K562 (cell line): ENCODE data around the gene DHCR24. TPM values are rescaled to one million over a fixed set of nuclear protein-coding genes. Genes with fewer than 3 reads are reported as not detected.

Source experiments
- ATAC-seq: fragments of 200-7000 bp; cut with Tn5 transposase; 3 replicates; pipeline ENCODE4 v1.9.1; 2020; ENCODE audit warnings: moderate library complexity
- BruUV-seq: library from RNA; stranded (reverse); fragments of 400-500 nt; replicated peaks from 2 replicates; lab custom pipeline; 2021; lab: Mats Ljungman, UMichigan
- CTCF ChIA-PET: fragments of 300-600 bp; formaldehyde crosslinking; extraction: SDS; loops from one replicate; lab custom pipeline; 2021; ENCODE audit warnings: low intra/inter-chr PET ratio; lab: Yijun Ruan, JAX
- POLR2A ChIA-PET: fragments of 300-600, 350-650 bp; sonication (Branson Sonifier 250); formaldehyde crosslinking; extraction: SDS; loops from one replicate; lab custom pipeline; 2021; ENCODE audit warnings: antibody characterized with exemption, inconsistent platforms; lab: Yijun Ruan, JAX
- DNase-seq, 4 experiments: peaks; one replicate each; pipeline versions ENCODE4 v3.0.0 to v3.0.0-alpha.2; 2011 to 2018; ENCODE audit warnings: low spot score in 3 of 4, mixed read lengths in 3 of 4; ENCODE audit errors: extremely low read depth in 1 of 4
- FAIRE-seq: peaks from 2 replicates; lab custom pipeline; 2011; peaks lifted over from hg19 to GRCh38; lab: Jason Lieb, UNC
- H2AFZ ChIP-seq: 2 replicates; pipeline ENCODE4 v1.6.0; 2011; ENCODE audit warnings: low read depth, low read length, control low read depth, inconsistent platforms
- H3K27ac ChIP-seq: fragments of 200-600 bp; 3 replicates; pipeline ENCODE4 v1.8.0; 2011; ENCODE audit warnings: low read depth, mild to moderate bottlenecking, control low read depth, inconsistent platforms, low read length, moderate library complexity, mixed read lengths; ENCODE audit errors: extremely low read depth
- H3K27me3 ChIP-seq, 2 experiments: fragments of 300-600 bp in 1 of 2; 2 replicates in 1 of 2; 3 replicates in 1 of 2; pipeline versions ENCODE4 v1.6.0 to v1.8.0; 2011; ENCODE audit warnings: inconsistent platforms in 2 of 2, low read length in 2 of 2, mild to moderate bottlenecking in 1 of 2, mixed read lengths in 1 of 2, moderate library complexity in 1 of 2; ENCODE audit not compliant: control insufficient read depth in 2 of 2, insufficient read depth in 2 of 2
- H3K36me3 ChIP-seq: fragments of 300-600 bp; 3 replicates; pipeline ENCODE4 v1.8.0; 2011; ENCODE audit warnings: mild to moderate bottlenecking, low read length, inconsistent platforms; ENCODE audit not compliant: control insufficient read depth, insufficient read depth
- H3K4me1 ChIP-seq, 2 experiments: fragments of 200-600 bp in 1 of 2; replicated peaks in 1 of 2; 2 replicates in 1 of 2; 3 replicates in 1 of 2; pipeline versions ENCODE4 v1.5.1 to v1.8.0; 2011; ENCODE audit warnings: inconsistent platforms in 2 of 2, low read length in 2 of 2, mild to moderate bottlenecking in 1 of 2, mixed read lengths in 1 of 2, moderate library complexity in 1 of 2; ENCODE audit not compliant: control insufficient read depth in 2 of 2, insufficient read depth in 2 of 2
- H3K4me2 ChIP-seq: 2 replicates; pipeline ENCODE4 v1.6.1; 2011; ENCODE audit warnings: low read length, control low read depth, inconsistent platforms, mixed read lengths; ENCODE audit not compliant: insufficient read depth
- H3K4me3 ChIP-seq: fragments of 200-600 bp; sonication (generic), shearing (Covaris generic); 2 replicates; pipeline ENCODE4 v1.5.1; 2016; ENCODE audit warnings: control low read depth, inconsistent platforms
- H3K79me2 ChIP-seq: fragments of 200-600 bp; 3 replicates; pipeline ENCODE4 v1.8.0; 2011; ENCODE audit warnings: low read length, inconsistent platforms; ENCODE audit not compliant: control insufficient read depth, insufficient read depth
- H3K9ac ChIP-seq, 2 experiments: 2 replicates each; pipeline versions ENCODE4 v1.6.0 to v1.6.1; 2011; ENCODE audit warnings: low read depth in 2 of 2, low read length in 2 of 2, control low read depth in 1 of 2, inconsistent platforms in 1 of 2, mild to moderate bottlenecking in 1 of 2, mixed read lengths in 1 of 2; ENCODE audit not compliant: insufficient read depth in 1 of 2
- H3K9me1 ChIP-seq: one replicate; pipeline ENCODE4 v1.6.0; 2011; ENCODE audit warnings: inconsistent platforms, mild to moderate bottlenecking, low read length, moderate library complexity; ENCODE audit not compliant: control insufficient read depth, insufficient read depth
- H3K9me3 ChIP-seq: replicated peaks from 2 replicates; pipeline ENCODE4 v1.5.1; 2011; ENCODE audit warnings: low read depth, low read length, inconsistent platforms; ENCODE audit not compliant: control insufficient read depth, insufficient read depth
- H4K20me1 ChIP-seq: replicated peaks from 2 replicates; pipeline ENCODE4 v1.6.1; 2011; ENCODE audit warnings: low read length, inconsistent platforms, mixed read lengths; ENCODE audit not compliant: control insufficient read depth, insufficient read depth
- GATA2 ChIP-seq: sonication (generic); formaldehyde crosslinking; IDR thresholded peaks from 2 replicates; pipeline ENCODE4 v1.4.0; 2020; ENCODE audit warnings: mild to moderate bottlenecking, missing genetic modification reagents
- LARP7 ChIP-seq: fragments of 450-650 bp; IDR thresholded peaks from 2 replicates; pipeline ENCODE4 v1.6.1; 2016
- NR2C2 ChIP-seq, 2 experiments: fragments of 200-800 bp in 1 of 2; sonication (Bioruptor generic) in 1 of 2; sonication (generic) in 1 of 2; formaldehyde crosslinking in 1 of 2; IDR thresholded peaks; 2 replicates each; pipeline versions ENCODE4 v1.6.1 to v1.8.0; 2016 to 2022; ENCODE audit warnings: mild to moderate bottlenecking in 1 of 2, missing compliant biosample characterization in 1 of 2, missing genetic modification characterization in 1 of 2, missing genetic modification reagents in 1 of 2
- PRMT5 ChIP-seq: sonication (generic); formaldehyde crosslinking; IDR thresholded peaks from 2 replicates; pipeline ENCODE4 v1.5.0; 2020; ENCODE audit warnings: missing genetic modification reagents
- RBM22 ChIP-seq: fragments of 200-400 bp; formaldehyde crosslinking; IDR thresholded peaks from 2 replicates; pipeline ENCODE4 v1.6.1; 2018; ENCODE audit warnings: low read length, low read depth; ENCODE audit not compliant: poor library complexity, severe bottlenecking
- ZNF232 ChIP-seq: sonication (generic); formaldehyde crosslinking; IDR thresholded peaks from 2 replicates; pipeline ENCODE4 v1.8.0; 2022; ENCODE audit warnings: mild to moderate bottlenecking, missing genetic modification reagents
- ZNF592 ChIP-seq: fragments of 450-650 bp; IDR thresholded peaks from 2 replicates; pipeline ENCODE4 v1.6.1; 2017; ENCODE audit warnings: antibody characterized with exemption, mild to moderate bottlenecking
- ZNF644 ChIP-seq: fragments of 200-800 bp; sonication (Bioruptor generic); IDR thresholded peaks from 2 replicates; pipeline ENCODE4 v1.6.1; 2016; ENCODE audit warnings: low read depth, missing genetic modification characterization, missing compliant biosample characterization
- ZNF780A ChIP-seq: fragments of 250-450 bp; sonication (Bioruptor Pico); IDR thresholded peaks from 2 replicates; pipeline ENCODE4 v1.5.0; 2021; ENCODE audit warnings: mild to moderate bottlenecking
- WGBS: fragments of 100-300 bp; shearing (Covaris generic); methylation state at CpG from one replicate; pipeline ENCODE4 v1.1.6; 2016; ENCODE audit warnings: low coverage, mixed read lengths; ENCODE audit not compliant: insufficient coverage; ENCODE audit errors: missing lambda C conversion rate; 5-methylcytosine and 5-hydroxymethylcytosine counted together
- in situ Hi-C: fragments of 300-500 bp; cut with MboI; formaldehyde crosslinking; loops from 4 replicates; pipeline ENCODE4 v1.15.0; 2018; ENCODE audit warnings: inconsistent platforms, mixed read lengths
- intact Hi-C: fragments of 100-400 bp; cut with micrococcal nuclease; formaldehyde crosslinking; loops from 2 replicates; pipeline ENCODE4 v1.14.2; 2022
- polyA plus RNA-seq, 8 experiments: library from polyadenylated mRNA; depleted of rRNA in 4 of 8; stranded (reverse) in 5 of 8; unstranded in 3 of 8; fragments of >200 nt; fragmentation: Nextera tagmentation in 2 of 8; fragmentation: Illumina TruSeq in 1 of 8; extraction: Ambion mirVana in 2 of 8; extraction: Trizol in 1 of 8; gene quantifications; 2 replicates each; pipeline versions ENCODE4 v1.2.1 to v1.2.3, GENCODE V29; 2011 to 2014; ENCODE audit warnings: inconsistent platforms in 1 of 8, missing spikeins in 1 of 8
- total RNA-seq, 7 experiments: library from RNA; depleted of rRNA in 6 of 7; stranded (reverse); fragments of >200 nt in 6 of 7; fragmentation: Illumina TruSeq in 2 of 7; extraction: Trizol in 2 of 7; gene quantifications; 2 replicates each; pipeline versions ENCODE4 v1.2.1 to v1.2.3, GENCODE V29; 2011 to 2021; ENCODE audit warnings: low replicate concordance in 1 of 7
- TF ChIP-seq, protein P1 (sequence below): fragments of 450-650 bp; formaldehyde crosslinking; IDR thresholded peaks from 2 replicates; pipeline ENCODE4 v1.4.0; 2022; ENCODE audit warnings: missing genetic modification characterization
- TF ChIP-seq, protein P2 (sequence below), 2 experiments: IDR thresholded peaks; 2 replicates each; pipeline ENCODE4 v1.6.1; 2011; ENCODE audit warnings: borderline replicate concordance in 1 of 2, control low read depth in 1 of 2, low read depth in 1 of 2, low read length in 1 of 2, mild to moderate bottlenecking in 1 of 2, mixed read lengths in 1 of 2, moderate library complexity in 1 of 2; ENCODE audit not compliant: insufficient read depth in 1 of 2, insufficient read length in 1 of 2, poor library complexity in 1 of 2, severe bottlenecking in 1 of 2; ENCODE audit errors: extremely low read depth in 1 of 2

The DHCR24 gene
- total and polyA plus RNA-seq, 9 of the 15 experiments (the other 6 are each of a cell fraction or from before 2014, with no cell fraction given), result 23.4 to 161 (median 79.9) TPM

- TF ChIP-seq, protein P1, sequence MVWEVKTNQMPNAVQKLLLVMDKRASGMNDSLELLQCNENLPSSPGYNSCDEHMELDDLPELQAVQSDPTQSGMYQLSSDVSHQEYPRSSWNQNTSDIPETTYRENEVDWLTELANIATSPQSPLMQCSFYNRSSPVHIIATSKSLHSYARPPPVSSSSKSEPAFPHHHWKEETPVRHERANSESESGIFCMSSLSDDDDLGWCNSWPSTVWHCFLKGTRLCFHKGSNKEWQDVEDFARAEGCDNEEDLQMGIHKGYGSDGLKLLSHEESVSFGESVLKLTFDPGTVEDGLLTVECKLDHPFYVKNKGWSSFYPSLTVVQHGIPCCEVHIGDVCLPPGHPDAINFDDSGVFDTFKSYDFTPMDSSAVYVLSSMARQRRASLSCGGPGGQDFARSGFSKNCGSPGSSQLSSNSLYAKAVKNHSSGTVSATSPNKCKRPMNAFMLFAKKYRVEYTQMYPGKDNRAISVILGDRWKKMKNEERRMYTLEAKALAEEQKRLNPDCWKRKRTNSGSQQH (CRISPR knock-in tag), result no peak
- TF ChIP-seq ZNF232, result no peak
- no peak for TF ChIP-seq RBM22
- 0 out of 2 replicates have a peak, but pooled peaks have one; percentile 18 for TF ChIP-seq LARP7
- TF ChIP-seq ZNF644 (tag), result no peak
- TF ChIP-seq, all 486 proteins: peak for 11
Measured at GRCh38 chr1:54885807-54886723, 930 bp downstream of the DHCR24 start (continued).

DNA sequence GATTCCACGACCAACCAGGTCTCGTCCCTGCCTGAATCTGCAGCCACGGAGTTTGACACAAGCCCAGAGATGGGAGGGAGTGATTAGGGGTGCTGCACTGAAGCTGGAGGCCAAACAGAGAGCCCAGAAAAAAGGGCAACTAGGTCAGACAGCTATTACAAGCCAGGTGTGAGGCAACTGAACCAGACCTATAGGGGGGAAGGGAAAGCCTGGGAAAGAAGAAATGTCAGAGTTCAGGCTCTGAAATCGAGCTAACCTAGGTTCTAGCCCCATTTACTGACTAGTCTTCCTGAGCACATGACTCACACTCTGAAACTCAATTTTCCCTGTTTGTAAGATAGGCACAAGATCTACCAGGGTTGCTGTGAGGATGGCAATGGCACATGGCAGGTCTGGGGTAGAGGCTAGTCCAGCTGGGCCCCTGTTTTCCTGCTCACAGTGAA is 1.7 kb downstream of the DHCR24 start:
- Histone ChIP-seq H3K9me3 (no peaks in the 10 kb centered on the region), H3K27ac (peak overlapping the region; percentile 89; the same call in 1 of the 3 replicates), H2AFZ (no peak overlapping the region), H4K20me1 (peaks cover 24% of the 10 kb centered on the region), H3K4me1 (peaks cover 30 to 33% of the 10 kb centered on the region in 2 experiments; a peak in 4 of 5 replicates), H3K79me2 (peaks cover 67% of the 10 kb centered on the region), H3K36me3 (peaks cover 57% of the 10 kb centered on the region), H3K9ac (peak overlapping the region; percentile 79 to 95), H3K27me3 (no peaks in the 10 kb centered on the region), H3K4me3 (peak overlapping the region; percentile 95), H3K9me1 (no peaks in the 10 kb centered on the region), H3K4me2 (peak overlapping the region; percentile 96)
- ChIA-PET CTCF (no interaction called here), POLR2A (interaction anchor here (0.5 to 4.3 kb wide), 7 partner anchors 13 to 463 kb away, joined by 3 to 17 read pairs (median 3); no protein-coding TSS in a partner anchor)
- ATAC-seq, result no peak
- peak; percentile 76 for FAIRE-seq
- intact Hi-C loops (no loop called here), in situ Hi-C loops (no loop called here)
- peak in 2 of 4 experiments; percentile 31 to 33 for DNase-seq
- WGBS, result 5% methylated on average over 4 of the region's 4 CpGs
- no TSS peak for BruUV-seq
- TF ChIP-seq ZNF780A (CRISPR knock-in tag), result no peak
- TF ChIP-seq, protein P2, sequence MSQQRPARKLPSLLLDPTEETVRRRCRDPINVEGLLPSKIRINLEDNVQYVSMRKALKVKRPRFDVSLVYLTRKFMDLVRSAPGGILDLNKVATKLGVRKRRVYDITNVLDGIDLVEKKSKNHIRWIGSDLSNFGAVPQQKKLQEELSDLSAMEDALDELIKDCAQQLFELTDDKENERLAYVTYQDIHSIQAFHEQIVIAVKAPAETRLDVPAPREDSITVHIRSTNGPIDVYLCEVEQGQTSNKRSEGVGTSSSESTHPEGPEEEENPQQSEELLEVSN (IDR thresholded peaks at IDR 0.05; ENCODE audit: borderline replicate concordance in 1 of 2, extremely low read depth in 1 of 2, insufficient read depth in 1 of 2, insufficient read length in 1 of 2, low read depth in 1 of 2, low read length in 1 of 2, poor library complexity in 1 of 2, severe bottlenecking in 1 of 2), result peak in 1 of 2 experiments; percentile 10
- TF ChIP-seq GATA2, result 0 out of 2 replicates have a peak, but pooled peaks have one; percentile 12
- 0 out of 2 replicates have a peak, but pooled peaks have one; percentile 33 for TF ChIP-seq NR2C2 (CRISPR knock-in tag; IDR thresholded peaks at IDR 0.05)
- no peak for TF ChIP-seq NR2C2 (tag; IDR thresholded peaks at IDR 0.05)
- TF ChIP-seq PRMT5 (CRISPR knock-in tag), result no peak
- 0 out of 2 replicates have a peak, but pooled peaks have one; percentile 19 for TF ChIP-seq ZNF592
